Testis (tissue), 3 donors: ENCODE measurements around the gene PPP1R1A. TPM values are rescaled to one million over a fixed set of nuclear protein-coding genes. Genes with fewer than 3 reads are reported as not detected.

Source experiments
- DNase-seq: peaks from one replicate; pipeline ENCODE4 v3.0.0-alpha.2; 2019
- H3K27ac ChIP-seq, 2 donors: fragments of 200-600 bp; sonication (generic); one replicate each; pipeline ENCODE4 v1.5.1; 2019
- H3K27me3 ChIP-seq: fragments of 200-600 bp; sonication (generic); one replicate; pipeline ENCODE4 v1.5.1; 2019
- H3K36me3 ChIP-seq: fragments of 200-600 bp; sonication (generic); one replicate; pipeline ENCODE4 v1.5.1; 2017; ENCODE audit warnings: low read depth; ENCODE audit errors: missing control alignments
- H3K4me1 ChIP-seq: fragments of 200-600 bp; sonication (generic); one replicate; pipeline ENCODE4 v1.5.1; 2019
- H3K4me3 ChIP-seq, 2 donors: fragments of 200-600 bp; sonication (generic); one replicate each; pipeline ENCODE4 v1.5.1; 2017 to 2019
- H3K9me3 ChIP-seq: fragments of 200-600 bp; sonication (generic); one replicate; pipeline ENCODE4 v1.5.1; 2017
- POLR2A ChIP-seq: fragments of 450-650 bp; IDR thresholded peaks from one replicate; pipeline ENCODE4 v1.6.1; 2017; ENCODE audit warnings: antibody characterized with exemption, mild to moderate bottlenecking, moderate library complexity
- WGBS, 2 donors: methylation state at CpG; one replicate each; pipeline ENCODE4 v1.1.5; 2018; 5-methylcytosine and 5-hydroxymethylcytosine counted together
- intact Hi-C: fragments of 100-400 bp; cut with DNase I; formaldehyde crosslinking; loops from one replicate; pipeline ENCODE4 v1.15.1; 2023; ENCODE audit warnings: low total_unique reads
- polyA plus RNA-seq: library from polyadenylated mRNA; stranded (reverse); fragments of 350-450 nt; fragmentation: Illumina TruSeq; extraction: RNeasy Lipid Tissue Mini Kit (QIAGEN cat#74804); gene quantifications from one replicate; pipeline ENCODE4 v1.2.3, GENCODE V29; 2014; ENCODE audit warnings: low read depth, low replicate concordance; ENCODE audit not compliant: insufficient read depth
- total RNA-seq, 2 donors: library from RNA; depleted of rRNA; stranded (reverse); fragments of >200 nt; gene quantifications; one replicate each; pipeline ENCODE4 v1.2.3, GENCODE V29; 2016
- TF ChIP-seq, protein P1 (sequence below), 3 experiments: fragments of 450-650 bp in 2 of 3; fragments of 200-600 bp in 1 of 3; sonication (generic) in 1 of 3; IDR thresholded peaks; one replicate each; pipeline ENCODE4 v1.5.1; 2016 to 2019; ENCODE audit warnings: antibody characterized with exemption in 3 of 3, mild to moderate bottlenecking in 2 of 3, moderate library complexity in 1 of 3

The PPP1R1A gene
- total and polyA plus RNA-seq, 3 donors from 2014 or later, result 6.1 to 6.9 (median 6.3) TPM

DNA sequence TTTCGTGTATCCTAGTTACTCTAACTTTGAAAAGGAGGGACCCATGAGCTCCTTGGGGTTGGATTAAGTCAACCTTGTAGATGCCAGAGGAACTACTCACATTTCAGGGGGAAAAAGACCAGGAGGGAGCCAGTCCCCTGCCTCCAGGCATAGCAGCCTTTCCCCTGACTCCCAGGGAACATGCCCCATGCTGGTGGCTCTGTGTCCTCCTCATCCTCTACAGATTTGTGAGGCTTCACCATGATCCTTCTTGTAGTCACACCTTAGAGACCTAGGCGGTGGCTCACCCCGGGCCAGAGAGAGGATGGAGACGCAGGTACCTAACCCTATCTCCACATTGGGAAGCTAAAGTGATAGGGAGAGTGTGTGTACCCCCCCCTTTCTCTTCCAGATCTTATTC is 16.0 kb upstream of the PPP1R1A start:
- TF ChIP-seq, protein P1, sequence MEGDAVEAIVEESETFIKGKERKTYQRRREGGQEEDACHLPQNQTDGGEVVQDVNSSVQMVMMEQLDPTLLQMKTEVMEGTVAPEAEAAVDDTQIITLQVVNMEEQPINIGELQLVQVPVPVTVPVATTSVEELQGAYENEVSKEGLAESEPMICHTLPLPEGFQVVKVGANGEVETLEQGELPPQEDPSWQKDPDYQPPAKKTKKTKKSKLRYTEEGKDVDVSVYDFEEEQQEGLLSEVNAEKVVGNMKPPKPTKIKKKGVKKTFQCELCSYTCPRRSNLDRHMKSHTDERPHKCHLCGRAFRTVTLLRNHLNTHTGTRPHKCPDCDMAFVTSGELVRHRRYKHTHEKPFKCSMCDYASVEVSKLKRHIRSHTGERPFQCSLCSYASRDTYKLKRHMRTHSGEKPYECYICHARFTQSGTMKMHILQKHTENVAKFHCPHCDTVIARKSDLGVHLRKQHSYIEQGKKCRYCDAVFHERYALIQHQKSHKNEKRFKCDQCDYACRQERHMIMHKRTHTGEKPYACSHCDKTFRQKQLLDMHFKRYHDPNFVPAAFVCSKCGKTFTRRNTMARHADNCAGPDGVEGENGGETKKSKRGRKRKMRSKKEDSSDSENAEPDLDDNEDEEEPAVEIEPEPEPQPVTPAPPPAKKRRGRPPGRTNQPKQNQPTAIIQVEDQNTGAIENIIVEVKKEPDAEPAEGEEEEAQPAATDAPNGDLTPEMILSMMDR (IDR thresholded peaks at IDR 0.05), result no peak
- no peak for TF ChIP-seq POLR2A
- no peak for DNase-seq
- Histone ChIP-seq H3K9me3 (no peaks in the 10 kb centered on the region), H3K36me3 (no peaks in the 10 kb centered on the region), H3K4me3 (no peak overlapping the region), H3K27ac (no peak overlapping the region), H3K4me1 (no peaks in the 10 kb centered on the region), H3K27me3 (no peaks in the 10 kb centered on the region)
- intact Hi-C loops, result no loop called here
- WGBS, 2 donors, result 97% methylated on average over 4 of the region's 4 CpGs

DNA sequence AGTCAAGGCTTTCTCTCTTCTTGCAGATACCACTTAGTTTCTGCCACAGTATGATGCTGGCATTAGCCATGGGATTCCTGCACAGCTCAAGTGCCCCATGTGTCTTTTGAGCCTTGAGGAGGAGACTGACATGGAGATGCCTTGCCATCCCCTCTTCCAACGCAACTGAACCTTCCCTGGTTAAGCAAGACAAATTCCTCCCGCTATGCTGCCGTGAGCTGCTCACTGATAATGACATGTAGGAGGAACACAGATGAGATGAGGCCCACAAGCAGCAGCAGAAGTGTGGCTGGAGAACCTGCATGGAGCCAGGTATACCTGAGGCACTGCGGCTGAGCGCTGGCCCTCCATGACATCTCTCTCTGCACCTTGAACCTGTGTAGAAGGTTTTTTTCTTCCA is 15.4 kb upstream of the PPP1R1A start:
- TF ChIP-seq, protein P1 (IDR thresholded peaks at IDR 0.05), result no peak
- no peak for TF ChIP-seq POLR2A

DNA sequence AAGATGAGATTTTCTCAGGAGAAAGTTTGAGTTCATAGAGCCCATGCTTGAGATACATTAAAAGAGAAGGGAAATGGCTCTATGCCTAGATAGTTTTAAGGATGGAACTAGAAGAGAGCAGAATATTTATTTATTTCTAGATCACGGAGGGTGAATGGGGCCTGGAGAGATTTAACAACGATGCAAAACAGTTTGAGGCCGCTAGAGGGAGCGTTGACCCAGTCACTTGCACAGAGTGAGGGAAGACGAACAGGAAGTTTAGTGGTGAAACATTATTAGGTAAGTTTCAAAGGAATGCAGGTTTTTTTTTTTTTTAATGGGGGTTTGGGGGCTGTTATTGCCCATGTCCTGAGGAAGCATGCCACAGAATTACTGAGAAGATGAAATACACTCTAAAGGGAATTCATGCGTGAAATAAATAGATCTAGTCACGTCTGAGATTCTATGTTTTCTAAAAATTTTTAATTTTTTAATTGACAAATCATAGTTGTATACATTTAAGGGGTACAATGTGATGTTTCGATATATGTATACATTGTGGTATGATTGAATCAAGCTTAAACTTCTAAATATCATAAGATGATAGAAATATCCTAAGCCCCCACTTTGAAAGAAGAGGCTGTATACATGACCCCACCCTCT is 14.8 kb upstream of the PPP1R1A start:
- WGBS, 2 donors, result 39 to 43% methylated on average over 8 of the region's 8 CpGs
- no peaks in the 10 kb centered on the region for H3K4me1 ChIP-seq
- intact Hi-C loops, result no loop called here
- no peak overlapping the region for H3K27ac ChIP-seq
- no peak for TF ChIP-seq POLR2A
- TF ChIP-seq, protein P1 (IDR thresholded peaks at IDR 0.05), result peak; percentile 31 to 73 (median 62)
- H3K36me3 ChIP-seq, result no peaks in the 10 kb centered on the region
- H3K27me3 ChIP-seq, result no peaks in the 10 kb centered on the region
- peak; percentile 82 for DNase-seq
- H3K9me3 ChIP-seq, result no peaks in the 10 kb centered on the region
- H3K4me3 ChIP-seq, result no peak overlapping the region

More for the DNA sequence above, 15.4 kb upstream of the PPP1R1A start:
- H3K4me1 ChIP-seq, result no peaks in the 10 kb centered on the region
- H3K36me3 ChIP-seq, result no peaks in the 10 kb centered on the region
- WGBS, 2 donors, result 76 to 91% methylated on average over 5 of the region's 5 CpGs
- intact Hi-C loops, result no loop called here
- H3K27ac ChIP-seq, result no peak overlapping the region
- DNase-seq, result no peak
- H3K4me3 ChIP-seq, result no peak overlapping the region
- H3K9me3 ChIP-seq, result no peaks in the 10 kb centered on the region
- H3K27me3 ChIP-seq, result no peaks in the 10 kb centered on the region

GRCh38 chr12:54602661-54603060 is 14.2 kb upstream of the PPP1R1A start:
- TF ChIP-seq POLR2A, result no peak
- TF ChIP-seq, protein P1 (IDR thresholded peaks at IDR 0.05), result no peak
- no peaks in the 10 kb centered on the region for H3K4me1 ChIP-seq
- 61 to 62% methylated on average over 2 of the region's 2 CpGs for WGBS, 2 donors
- no peaks in the 10 kb centered on the region for H3K27me3 ChIP-seq
- no peak for DNase-seq
- no peaks in the 10 kb centered on the region for H3K9me3 ChIP-seq
- no peaks in the 10 kb centered on the region for H3K36me3 ChIP-seq
- no peak overlapping the region for H3K4me3 ChIP-seq
- no peak overlapping the region for H3K27ac ChIP-seq
- intact Hi-C loops, result no loop called here

- H3K36me3 ChIP-seq, result no peaks in the 10 kb centered on the region
- intact Hi-C loops, result no loop called here
- DNase-seq, result no peak
- H3K27ac ChIP-seq, result no peak overlapping the region
- no peaks in the 10 kb centered on the region for H3K4me1 ChIP-seq
- H3K4me3 ChIP-seq, result no peak overlapping the region
- 57 to 67% methylated on average over 4 of the region's 4 CpGs for WGBS, 2 donors
- H3K9me3 ChIP-seq, result no peaks in the 10 kb centered on the region
- no peak for TF ChIP-seq POLR2A
- TF ChIP-seq, protein P1 (IDR thresholded peaks at IDR 0.05), result no peak
- H3K27me3 ChIP-seq, result no peaks in the 10 kb centered on the region
Observed at GRCh38 chr12:54601841-54602240, 13.4 kb upstream of the PPP1R1A start.
